Measurements from ENCODE around the gene KRTAP5-7. TPM values are rescaled to one million over a fixed set of nuclear protein-coding genes. Genes with fewer than 3 reads are reported as not detected.
A peak's percentile ranks its signal among the peaks of the same experiment; 100 is the strongest.
"Not testable (repeated sequence)": the region's sequence is repeated elsewhere in the genome, so short reads cannot be mapped to it uniquely, and the experiment has no call there.

The KRTAP5-7 gene
- total RNA-seq, 2 donors from 2014 or later, result not detected

DNA sequence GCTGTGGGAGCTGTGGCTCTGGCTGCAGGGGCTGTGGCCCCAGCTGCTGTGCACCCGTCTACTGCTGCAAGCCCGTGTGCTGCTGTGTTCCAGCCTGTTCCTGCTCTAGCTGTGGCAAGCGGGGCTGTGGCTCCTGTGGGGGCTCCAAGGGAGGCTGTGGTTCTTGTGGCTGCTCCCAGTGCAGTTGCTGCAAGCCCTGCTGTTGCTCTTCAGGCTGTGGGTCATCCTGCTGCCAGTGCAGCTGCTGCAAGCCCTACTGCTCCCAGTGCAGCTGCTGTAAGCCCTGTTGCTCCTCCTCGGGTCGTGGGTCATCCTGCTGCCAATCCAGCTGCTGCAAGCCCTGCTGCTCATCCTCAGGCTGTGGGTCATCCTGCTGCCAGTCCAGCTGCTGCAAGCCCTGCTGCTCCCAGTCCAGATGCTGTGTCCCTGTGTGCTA lies 21.7 kb downstream of the KRTAP5-7 start:
- intact Hi-C loops (cut with DNase I), result no loop called here
- ATAC-seq (no peak), DNase-seq (no peak)

DNA sequence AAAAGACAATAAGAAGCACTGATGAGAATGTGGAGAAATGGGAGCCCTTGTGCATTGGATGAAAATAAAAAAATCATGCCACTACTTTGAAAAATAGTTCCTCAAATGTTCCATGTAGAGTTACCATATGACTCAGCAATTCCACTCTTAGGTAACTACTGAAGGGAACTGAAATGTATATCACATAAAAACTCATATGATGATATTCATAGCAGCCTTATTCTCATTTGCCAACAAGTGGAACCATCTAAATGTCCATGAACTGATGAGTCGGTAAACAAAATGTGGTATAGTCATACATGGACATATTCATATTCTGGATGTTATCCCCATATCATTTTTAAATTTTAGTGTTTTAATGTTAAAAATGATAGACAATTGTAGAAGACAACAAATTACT lies 24.6 kb downstream of the KRTAP5-7 start:
- no peak for DNase-seq
- no peak for ATAC-seq
- intact Hi-C loops (cut with DNase I), result no loop called here

DNA sequence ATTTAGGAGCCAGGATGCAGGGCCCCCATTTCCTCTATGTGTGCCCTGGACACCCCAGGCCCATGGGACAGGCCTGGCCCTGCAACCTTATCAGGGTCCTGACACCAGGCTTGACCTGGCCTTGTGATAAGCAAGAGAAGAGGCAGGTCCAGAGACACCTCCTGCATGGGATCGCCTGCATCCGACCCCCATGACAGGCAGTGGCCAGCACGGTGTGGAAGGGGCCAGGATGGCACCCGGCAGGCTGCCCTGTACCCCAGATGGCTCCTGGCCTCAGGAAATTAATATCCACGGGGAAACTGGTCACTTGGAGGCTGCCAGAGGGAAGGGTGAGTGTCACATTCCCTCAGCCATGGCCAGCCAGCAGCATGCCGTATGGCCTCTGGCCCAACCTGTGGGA lies 27.9 kb downstream of the KRTAP5-7 start:
- no peak for DNase-seq
- ATAC-seq, result no peak
- intact Hi-C loops (cut with DNase I), result no loop called here

DNA sequence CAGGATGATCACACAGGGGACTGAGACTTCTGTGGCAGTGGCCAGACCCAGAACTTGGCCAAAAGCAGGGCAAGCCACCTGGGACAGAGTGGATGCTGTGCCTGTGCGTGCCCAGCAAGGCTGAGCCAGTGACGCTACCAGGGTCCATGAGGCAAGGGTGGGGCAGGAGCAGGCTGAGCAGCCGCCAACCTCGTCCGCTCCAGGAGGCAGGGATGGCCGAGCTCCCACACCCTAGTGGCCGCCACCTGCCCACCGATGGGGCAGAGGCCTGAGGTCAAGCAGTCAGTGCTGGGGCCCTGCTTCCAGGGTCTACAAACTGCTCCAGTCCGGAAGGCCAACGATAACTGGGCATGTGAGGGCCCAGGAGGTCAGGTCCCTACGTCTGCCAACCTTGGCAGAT lies 28.4 kb downstream of the KRTAP5-7 start:
- ATAC-seq (no peak), DNase-seq (no peak)
- intact Hi-C loops (cut with DNase I), result no loop called here

DNA sequence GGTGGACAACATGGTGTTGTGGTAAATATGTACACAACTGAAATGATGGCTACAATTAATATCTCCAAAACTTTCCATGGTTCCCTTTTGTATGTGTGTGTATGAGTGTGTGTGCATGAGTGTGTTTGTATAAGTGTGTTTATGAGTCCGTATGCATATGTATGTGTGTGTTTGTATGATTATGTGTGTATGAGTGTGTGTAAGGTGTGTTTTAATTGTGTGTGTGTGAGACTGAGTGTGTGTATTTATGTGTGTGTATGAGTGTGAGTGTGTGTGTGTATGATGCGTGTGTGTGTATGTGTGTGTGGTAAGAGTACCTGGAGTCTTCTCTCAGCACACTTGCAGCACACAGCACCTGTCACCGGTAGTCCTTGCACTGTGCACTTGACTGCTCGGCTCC lies 29.0 kb downstream of the KRTAP5-7 start:
- intact Hi-C loops (cut with DNase I), result no loop called here
- no peak for ATAC-seq
- no peak for DNase-seq

DNA sequence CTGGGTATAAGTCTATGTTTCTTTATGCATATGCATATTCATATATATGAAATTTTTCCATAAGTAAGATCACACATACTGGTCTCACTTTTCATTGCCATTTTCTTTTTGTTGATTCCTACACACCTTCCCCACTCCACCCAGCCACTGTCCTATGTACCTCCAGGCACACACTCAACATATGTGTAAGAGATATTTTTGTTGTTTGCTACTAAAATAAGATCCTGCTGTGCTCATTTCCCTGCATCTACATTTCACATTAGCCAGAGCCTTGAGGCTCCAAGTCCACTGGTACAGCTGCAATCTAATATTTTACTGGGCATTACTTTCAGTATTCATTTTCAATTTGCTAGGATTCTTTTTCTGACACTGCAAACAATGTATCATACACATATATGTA lies 30.2 kb downstream of the KRTAP5-7 start:
- intact Hi-C loops (cut with DNase I), result no loop called here
- ATAC-seq (no peak), DNase-seq (no peak)

DNA sequence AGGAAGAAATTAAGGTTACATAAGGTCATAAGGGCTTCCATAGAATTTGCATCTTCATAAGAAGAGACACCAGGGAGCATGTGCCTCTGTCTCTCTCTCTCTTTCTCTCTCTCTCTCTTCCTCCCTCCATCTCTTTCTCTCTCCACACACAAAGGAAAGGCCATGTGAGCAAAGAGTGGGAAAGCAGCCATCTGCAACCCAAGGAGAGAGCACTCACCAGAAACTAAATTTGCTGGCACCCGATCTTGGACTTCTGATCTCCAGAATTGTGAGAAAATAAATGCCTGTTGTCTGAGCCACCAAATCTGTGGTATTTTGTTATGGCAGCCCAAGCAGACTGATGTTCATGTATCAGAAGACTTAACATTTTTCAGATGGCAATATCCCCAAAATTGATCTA lies 31.9 kb downstream of the KRTAP5-7 start:
- DNase-seq (no peak), ATAC-seq (no peak)
- intact Hi-C loops (cut with DNase I), result no loop called here

DNA sequence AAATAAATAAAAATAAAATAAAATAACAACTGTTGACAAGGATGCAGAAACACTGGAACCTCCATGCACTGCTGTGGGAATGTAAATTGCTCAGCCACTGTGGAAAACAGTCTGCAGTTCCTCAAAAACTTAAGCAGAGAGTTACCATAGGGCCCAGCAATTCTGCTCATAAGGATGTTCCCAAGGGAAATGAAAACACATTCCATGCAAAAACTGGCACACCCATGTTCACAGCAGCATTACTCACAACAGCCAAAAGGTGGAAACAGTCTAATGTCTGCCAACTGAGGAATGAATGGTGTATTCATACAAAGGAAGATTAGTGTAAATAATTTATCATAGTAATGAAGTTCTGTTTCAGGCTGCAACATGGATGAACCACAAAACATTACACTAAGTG lies 35.1 kb downstream of the KRTAP5-7 start:
- DNase-seq (no peak), ATAC-seq (no peak)
- intact Hi-C loops (cut with DNase I), result no loop called here

DNA sequence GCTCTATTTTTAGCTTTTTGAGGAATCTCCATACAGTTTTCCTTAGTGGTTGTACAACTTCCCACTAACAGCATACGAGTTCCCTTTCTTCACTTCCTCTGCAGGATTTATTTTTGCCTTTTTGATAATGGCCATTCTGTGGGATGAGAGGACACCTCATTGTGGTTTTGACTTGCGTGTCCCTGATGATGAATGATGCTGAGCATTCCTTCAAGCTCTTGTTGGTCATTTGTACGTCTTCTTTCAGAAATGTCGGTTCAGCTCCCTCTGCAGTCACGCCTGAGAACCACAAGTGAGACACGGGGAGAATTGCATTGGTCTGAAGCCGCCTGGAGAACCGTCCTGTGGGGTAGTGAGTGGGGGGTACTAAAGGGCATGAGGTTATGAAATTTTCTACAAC lies 36.3 kb downstream of the KRTAP5-7 start:
- intact Hi-C loops (cut with DNase I), result no loop called here
- ATAC-seq, result peak in 1 of 2 donors; percentile 46

DNA sequence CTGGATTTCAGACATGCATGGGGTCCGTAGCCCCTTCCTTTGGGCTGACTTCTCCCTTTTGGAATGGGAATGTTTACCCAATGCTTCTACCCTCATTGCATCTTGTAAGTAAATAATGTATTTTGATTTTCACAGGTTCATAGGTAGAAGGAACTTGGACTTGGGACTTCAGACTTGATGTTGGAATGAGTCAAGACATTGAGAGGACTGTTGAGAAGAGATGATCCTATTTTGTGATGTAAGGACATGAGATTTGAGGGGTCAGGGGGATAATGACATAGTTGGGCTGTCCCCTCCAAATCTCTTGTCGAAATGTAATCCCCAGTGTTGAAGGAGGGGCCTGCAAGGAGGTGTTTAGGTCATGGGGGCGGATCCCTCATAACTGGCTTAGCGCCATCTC lies 37.4 kb downstream of the KRTAP5-7 start:
- ATAC-seq, result no peak
- DNase-seq, result no peak
- intact Hi-C loops (cut with DNase I), result no loop called here

More for the DNA sequence above, 36.3 kb downstream of the KRTAP5-7 start:
- DNase-seq, result no peak

DNA sequence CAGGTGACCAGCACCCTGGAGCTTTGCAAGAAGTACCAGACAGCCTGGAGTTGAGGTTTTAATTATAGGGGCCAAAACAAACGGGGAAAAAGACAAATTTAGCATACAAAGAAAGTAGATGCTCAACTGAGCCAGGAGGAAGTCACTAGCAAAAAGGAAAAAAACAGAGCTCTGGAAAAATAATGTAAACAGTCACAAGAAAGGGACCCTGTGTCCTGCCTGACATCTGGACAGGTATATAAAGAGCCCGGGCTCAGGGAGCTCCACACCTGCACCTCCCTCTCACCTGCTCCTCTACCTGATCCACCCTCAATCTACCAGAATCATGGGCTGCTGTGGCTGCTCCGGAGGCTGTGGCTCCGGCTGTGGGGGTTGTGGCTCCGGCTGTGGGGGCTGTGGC lies 38.2 kb downstream of the KRTAP5-7 start, which contains the start of gene KRTAP5-10:
TSS of gene KRTAP5-10 (plus strand) at position 301 of the 400 bp plus-strand sequence. CDS start at position 326, 25 bp downstream.
- DNase-seq, result no peak
- intact Hi-C loops (cut with DNase I), result no loop called here

DNA sequence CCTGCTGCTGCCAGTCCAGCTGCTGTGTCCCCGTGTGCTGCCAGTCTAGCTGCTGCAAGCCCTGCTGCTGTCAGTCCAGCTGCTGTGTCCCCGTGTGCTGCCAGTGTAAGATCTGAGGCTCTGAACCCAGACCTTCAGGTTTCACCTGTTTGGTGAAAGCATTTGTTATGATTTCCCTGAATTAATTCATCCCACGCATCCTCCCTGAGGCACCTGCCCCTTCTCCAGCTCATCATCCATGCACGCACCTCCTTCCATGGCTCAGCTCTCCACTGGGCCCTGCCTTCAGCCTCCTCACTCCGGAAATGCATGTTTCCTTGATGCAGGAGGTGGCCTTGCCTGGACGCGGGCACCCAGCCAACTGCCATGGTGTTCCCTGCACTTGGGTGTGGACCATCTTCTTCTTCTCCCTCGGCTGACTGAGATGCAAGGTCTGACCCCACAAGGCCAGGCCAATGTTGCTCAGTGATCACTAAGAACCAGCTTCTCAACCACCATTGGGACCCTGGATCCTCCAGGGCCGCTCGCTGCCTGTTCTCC lies 39.1 kb downstream of the KRTAP5-7 start:
- ATAC-seq (no peak), DNase-seq (no peak)
- intact Hi-C loops (cut with DNase I), result no loop called here

More for the DNA sequence above, 38.2 kb downstream of the KRTAP5-7 start, which contains the start of gene KRTAP5-10:
- no peak for ATAC-seq

DNA sequence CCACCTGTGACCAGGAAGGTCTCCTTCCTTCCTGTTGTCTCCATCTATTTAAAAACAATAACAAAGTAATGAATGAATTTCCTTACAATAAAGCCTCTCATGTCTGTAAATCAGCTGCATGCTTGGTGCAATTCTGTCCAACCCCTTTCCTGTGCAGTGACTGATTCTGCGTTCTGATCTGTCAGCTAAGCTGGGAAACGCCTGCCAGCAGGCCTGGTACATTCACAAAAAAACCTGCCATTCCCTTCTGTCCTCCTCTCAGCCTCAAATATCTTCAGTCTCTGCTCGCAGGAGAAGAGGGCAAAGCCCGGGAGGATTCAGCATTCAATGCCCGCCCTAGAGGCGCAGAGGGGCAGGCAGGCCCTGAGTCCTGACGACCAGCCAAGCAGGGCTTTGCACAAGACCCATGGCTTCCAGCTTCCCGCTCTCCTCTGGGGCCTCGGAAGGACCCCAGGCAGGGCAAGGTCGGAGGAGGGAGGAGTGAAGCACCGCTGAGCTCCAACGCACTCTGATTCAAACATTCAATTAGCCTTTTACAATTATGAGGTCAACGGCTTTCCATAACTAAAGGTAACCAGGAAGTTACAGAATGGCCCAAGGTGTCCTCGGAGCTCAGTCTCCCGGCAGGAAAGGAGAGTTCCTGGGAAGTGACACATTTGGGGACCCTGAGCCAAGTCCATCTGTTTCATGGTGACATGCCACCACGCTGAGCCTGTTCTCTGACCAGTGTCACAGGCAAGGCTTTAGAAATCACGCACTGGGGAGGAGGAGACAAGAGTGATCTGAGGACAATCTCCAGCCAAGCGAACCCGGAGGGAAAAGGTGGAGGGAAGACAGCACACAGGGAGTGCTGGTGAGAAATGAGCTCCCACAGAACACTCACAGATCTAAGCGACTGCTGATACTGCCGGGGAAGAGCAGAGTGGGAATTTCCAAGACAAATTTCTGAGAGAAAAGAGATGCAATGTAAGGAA lies 39.8 kb downstream of the KRTAP5-7 start:
- DNase-seq; intact Hi-C loops (cut with DNase I): not testable (repeated sequence)
- peak in 1 of 2 donors; percentile 67 for ATAC-seq

DNA sequence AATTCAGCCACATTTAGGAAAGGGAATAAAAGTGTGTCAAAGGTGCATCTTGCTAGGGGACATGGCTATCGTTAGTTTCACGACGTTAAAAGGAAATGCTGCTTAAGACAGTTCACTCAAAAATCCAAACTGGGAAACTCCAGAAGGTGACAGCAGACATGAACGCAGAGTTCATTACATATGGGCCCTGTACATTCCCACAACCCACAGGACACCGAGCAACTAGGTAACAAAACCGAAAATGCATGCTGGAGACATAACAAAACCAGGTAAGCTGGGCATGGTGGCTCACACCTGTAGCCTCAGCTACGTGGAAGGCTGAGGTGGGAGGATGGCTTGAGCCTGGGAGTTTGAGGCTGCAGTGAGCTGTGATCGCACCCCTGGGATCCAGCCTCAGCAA lies 40.6 kb downstream of the KRTAP5-7 start:
- ATAC-seq; DNase-seq; intact Hi-C loops (cut with DNase I): not testable (repeated sequence)

DNA sequence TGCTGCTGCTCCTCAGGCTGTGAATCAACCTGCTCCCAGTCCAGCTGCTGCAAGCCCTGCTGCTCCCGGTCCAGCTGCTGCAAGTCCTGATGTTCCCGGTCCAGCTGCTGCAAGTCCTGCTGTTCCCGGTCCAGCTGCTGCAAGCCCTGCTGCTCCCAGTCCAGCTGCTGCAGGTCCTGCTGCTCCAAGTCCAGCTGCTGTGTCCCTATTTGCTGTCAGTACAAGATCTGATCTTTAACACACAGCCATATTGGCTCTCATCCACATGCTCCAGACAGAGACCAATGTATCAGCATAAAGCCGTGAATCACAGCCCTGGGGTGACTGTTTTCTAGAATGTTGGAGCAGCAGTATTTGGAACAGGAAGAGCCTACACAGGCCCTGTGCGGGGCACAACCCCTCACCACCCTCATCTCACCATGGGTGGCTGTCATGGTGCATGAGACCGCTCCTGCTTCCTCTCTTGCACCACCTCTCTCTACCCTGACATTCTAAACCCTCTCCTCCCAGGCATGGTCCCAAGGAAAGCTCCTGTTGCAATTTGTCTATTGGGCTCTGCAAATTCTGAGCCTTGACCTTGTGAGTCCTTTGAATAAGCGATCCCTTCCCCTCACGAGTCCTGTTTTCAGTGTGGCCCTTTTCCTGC lies 41.8 kb downstream of the KRTAP5-7 start:
- no peak for DNase-seq
- intact Hi-C loops (cut with DNase I), result no loop called here
- peak; percentile 30 to 70 for ATAC-seq

DNA sequence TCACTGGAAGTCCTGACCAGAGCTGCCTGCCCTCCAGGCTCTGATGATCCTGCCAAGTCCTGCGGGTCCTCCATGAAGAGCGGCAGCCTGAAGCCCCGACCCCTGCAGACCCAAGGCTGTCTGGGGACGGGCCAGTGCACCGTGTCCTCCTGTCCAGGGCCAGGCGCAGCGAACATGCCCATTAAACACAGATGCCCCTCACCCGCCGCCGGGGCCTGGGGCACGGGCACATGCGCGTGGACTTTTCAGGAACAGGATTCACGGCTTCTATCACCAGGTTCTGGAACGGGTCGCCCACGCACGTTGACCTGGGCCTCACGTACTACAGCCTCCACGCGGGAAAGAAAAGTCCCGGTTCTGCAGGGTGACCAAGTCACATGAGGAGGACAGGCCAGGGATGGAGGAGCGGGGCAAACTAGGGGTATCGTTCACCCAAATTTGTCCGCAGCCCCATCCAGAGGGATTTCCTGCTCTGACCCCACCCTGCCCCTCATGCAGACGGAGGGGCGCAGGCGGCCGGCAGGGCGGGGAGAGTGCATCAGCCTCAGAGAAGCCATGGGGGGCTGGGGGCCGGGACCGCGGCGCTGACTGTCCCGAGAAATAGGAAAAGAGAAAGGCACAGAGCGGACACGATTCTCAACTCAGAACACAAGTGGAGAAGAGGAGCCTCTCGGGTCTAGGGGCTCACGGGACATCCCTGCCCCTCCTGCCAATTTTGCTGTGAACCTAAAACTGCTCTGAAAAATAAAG lies 44.2 kb downstream of the KRTAP5-7 start:
- DNase-seq; intact Hi-C loops (cut with DNase I); ATAC-seq: not testable (repeated sequence)

DNA sequence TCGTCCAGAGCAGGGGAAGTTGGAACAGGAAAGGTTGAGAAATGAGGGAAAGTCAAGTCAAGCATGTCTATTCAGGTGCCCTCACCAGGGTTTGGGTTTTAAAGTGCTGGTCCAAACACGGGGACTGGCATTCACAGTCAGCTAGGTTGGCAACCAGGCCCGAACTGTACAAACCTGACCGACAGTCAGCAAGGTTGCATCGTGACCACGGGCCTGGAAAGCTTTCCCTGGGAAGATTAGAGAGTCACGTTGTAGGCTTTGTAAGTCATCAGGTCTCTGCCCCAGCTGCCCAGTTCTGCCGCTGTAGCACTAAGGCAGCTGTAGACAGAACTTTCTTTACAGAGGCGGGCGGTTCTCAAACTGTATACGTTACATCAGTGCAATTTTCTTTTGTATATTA lies 45.7 kb downstream of the KRTAP5-7 start:
- intact Hi-C loops (cut with DNase I), result no loop called here
- ATAC-seq (no peak), DNase-seq (no peak)

DNA sequence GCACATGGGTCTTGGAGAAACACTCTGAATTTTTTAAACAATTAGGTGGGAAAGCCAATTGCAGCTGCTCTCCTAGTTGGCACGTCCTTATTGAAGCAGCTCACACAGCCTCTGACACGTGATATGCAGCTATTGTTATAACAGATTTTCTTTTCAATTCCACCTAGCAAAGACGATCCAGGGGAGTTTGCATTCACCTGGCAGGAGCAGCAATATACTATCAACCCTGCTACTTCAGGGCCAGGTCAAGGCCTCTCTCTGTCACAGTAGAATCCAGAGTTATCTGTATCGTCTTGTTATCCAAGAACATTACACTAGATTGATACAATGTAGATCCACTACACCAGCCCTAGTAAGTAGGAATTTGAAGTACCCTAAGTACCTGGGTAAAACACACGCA lies 47.4 kb downstream of the KRTAP5-7 start:
- ATAC-seq (no peak), DNase-seq (no peak)
- intact Hi-C loops (cut with DNase I), result no loop called here

DNA sequence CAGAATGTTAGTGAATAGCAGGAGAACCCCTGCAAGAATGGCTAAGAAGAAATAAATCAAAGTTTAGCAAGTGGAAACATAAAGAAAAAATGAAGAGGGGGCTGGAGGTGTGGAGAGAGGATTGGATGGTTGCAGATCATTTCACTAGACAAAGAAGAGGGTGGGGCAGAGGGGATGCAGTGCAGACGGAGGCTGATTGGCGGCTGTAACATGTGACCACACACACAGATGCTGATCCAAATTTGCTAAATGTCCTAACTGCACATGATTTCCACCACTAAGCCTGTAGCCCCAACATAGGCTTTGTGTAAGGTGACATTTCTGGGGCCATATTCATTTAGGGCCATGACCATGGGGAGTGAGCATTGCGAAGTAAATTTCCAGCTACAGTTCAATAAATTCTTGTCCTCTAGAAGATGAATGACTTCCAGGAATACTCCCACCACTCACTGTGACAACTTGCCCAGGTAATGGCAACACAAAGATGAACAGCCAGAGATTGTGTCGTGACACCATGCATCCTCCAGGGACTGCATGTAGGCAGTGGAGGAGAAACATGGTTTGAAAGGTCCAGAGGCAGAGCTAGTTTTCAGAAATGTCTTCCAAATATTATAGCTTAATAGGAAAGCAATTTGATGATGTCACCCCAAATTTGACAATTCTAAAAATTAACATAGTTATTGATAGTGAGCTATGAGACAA lies 48.8 kb downstream of the KRTAP5-7 start:
- DNase-seq, result no peak
- intact Hi-C loops (cut with DNase I), result no loop called here
- ATAC-seq, result no peak
